WTC11 (cell line): ENCODE data around the gene OGA.
A peak's percentile ranks its signal among the peaks of the same experiment; 100 is the strongest.

ENCODE experiments used
- ATF1 ChIP-seq: sonication (generic); formaldehyde crosslinking; IDR thresholded peaks from 2 replicates; pipeline ENCODE4 v1.8.1; 2023; ENCODE audit warnings: mild to moderate bottlenecking, moderate library complexity, missing genetic modification reagents
- ATF2 ChIP-seq: sonication (generic); formaldehyde crosslinking; IDR thresholded peaks from 2 replicates; pipeline ENCODE4 v1.8.1; 2022; ENCODE audit warnings: low read depth, missing genetic modification reagents, borderline replicate concordance
- CTCF ChIP-seq: fragments of 200-600 bp; IDR thresholded peaks from 2 replicates; pipeline ENCODE4 v1.8.0; 2022; ENCODE audit warnings: antibody characterized with exemption
- E2F1 ChIP-seq: sonication (generic); formaldehyde crosslinking; IDR thresholded peaks from 2 replicates; pipeline ENCODE4 v1.8.0; 2022; ENCODE audit warnings: mild to moderate bottlenecking, missing genetic modification reagents
- NFE2L1 ChIP-seq: sonication (generic); formaldehyde crosslinking; IDR thresholded peaks from 2 replicates; pipeline ENCODE4 v1.8.1; 2023; ENCODE audit warnings: missing genetic modification reagents
- NR1H2 ChIP-seq: sonication (generic); formaldehyde crosslinking; IDR thresholded peaks from 2 replicates; pipeline ENCODE4 v1.9.0; 2021; ENCODE audit warnings: mild to moderate bottlenecking, moderate library complexity, missing genetic modification reagents
- NR3C1 ChIP-seq: sonication (generic); formaldehyde crosslinking; conservative IDR thresholded peaks from 2 replicates; pipeline ENCODE4 v1.8.1; 2023; ENCODE audit warnings: low read depth, mild to moderate bottlenecking, missing genetic modification reagents
- RELA ChIP-seq: sonication (generic); formaldehyde crosslinking; IDR thresholded peaks from 2 replicates; pipeline ENCODE4 v1.8.1; 2022; ENCODE audit warnings: missing genetic modification reagents, mild to moderate bottlenecking, borderline replicate concordance
- SP1 ChIP-seq: sonication (generic); formaldehyde crosslinking; conservative IDR thresholded peaks from 2 replicates; pipeline ENCODE4 v1.8.1; 2022; ENCODE audit warnings: missing genetic modification reagents
- TEAD4 ChIP-seq: sonication (generic); formaldehyde crosslinking; IDR thresholded peaks from 2 replicates; pipeline ENCODE4 v1.8.0; 2022; ENCODE audit warnings: mild to moderate bottlenecking, missing genetic modification reagents
- ZNF121 ChIP-seq: sonication (generic); formaldehyde crosslinking; IDR thresholded peaks from 2 replicates; pipeline ENCODE4 v1.8.0; 2023; ENCODE audit warnings: missing genetic modification reagents
- ZNF138 ChIP-seq: sonication (generic); formaldehyde crosslinking; conservative IDR thresholded peaks from 2 replicates; pipeline ENCODE4 v1.8.1; 2022; ENCODE audit warnings: mild to moderate bottlenecking, moderate library complexity, missing genetic modification reagents
- ZNF317 ChIP-seq: sonication (generic); formaldehyde crosslinking; IDR thresholded peaks from 2 replicates; pipeline ENCODE4 v1.8.1; 2023; ENCODE audit warnings: low read depth, mild to moderate bottlenecking, moderate library complexity, missing genetic modification reagents, borderline replicate concordance

- no peak for TF ChIP-seq CTCF
- no peak for TF ChIP-seq ZNF121 (CRISPR knock-in tag)
- TF ChIP-seq E2F1 (CRISPR knock-in tag): no peak; the same call in 1 of the 2 replicates
- no peak; the same call in 1 of the 2 replicates for TF ChIP-seq ZNF138
- no peak for TF ChIP-seq NR1H2 (CRISPR knock-in tag)
- no peak for TF ChIP-seq ATF1
- TF ChIP-seq RELA (CRISPR knock-in tag): peak; percentile 93
- TF ChIP-seq NFE2L1 (CRISPR knock-in tag): peak; percentile 95
- TF ChIP-seq ATF2: peak; percentile 72; the same call in 1 of the 2 replicates
- no peak for TF ChIP-seq SP1
- TF ChIP-seq NR3C1: 0 out of 2 replicates have a peak, but pooled peaks have one; percentile 74
- 0 out of 2 replicates have a peak, but pooled peaks have one; percentile 25 for TF ChIP-seq TEAD4 (CRISPR knock-in tag)
- no peak for TF ChIP-seq ZNF317 (CRISPR knock-in tag)
Observed at GRCh38 chr10:101774589-101775272, 43.5 kb downstream of the OGA start.
